HG02763 (cell line): Measurements from ENCODE around the gene ZFHX3.

Source experiments
- ATAC-seq: cut with Tn5 transposase; IDR thresholded peaks from one replicate; pipeline ENCODE4 v1.9.1; 2021; ENCODE audit warnings: mild to moderate bottlenecking, moderate library complexity; ENCODE audit not compliant: unreplicated experiment

ZFHX3 gene

DNA sequence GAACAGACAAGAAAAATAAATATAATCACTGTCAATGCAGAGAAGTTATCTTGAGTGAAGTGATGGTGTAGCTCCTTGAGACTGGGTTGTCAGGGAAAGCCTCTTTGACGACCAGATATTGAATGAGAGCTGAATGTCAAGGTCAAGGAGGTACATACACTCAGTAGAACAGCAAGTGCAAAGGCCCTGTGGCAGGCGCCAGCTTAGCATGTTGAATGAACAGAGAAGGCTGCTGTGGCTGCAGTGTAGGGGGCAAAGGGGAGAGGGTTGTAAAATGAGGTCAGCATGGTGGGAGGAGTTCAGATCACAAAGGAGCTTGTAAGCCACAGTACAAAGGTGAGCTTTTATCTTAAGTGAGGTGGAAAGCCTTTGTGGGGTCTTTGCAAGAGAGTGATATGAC is 111.5 kb downstream of the ZFHX3 start:
- no peak for ATAC-seq

DNA sequence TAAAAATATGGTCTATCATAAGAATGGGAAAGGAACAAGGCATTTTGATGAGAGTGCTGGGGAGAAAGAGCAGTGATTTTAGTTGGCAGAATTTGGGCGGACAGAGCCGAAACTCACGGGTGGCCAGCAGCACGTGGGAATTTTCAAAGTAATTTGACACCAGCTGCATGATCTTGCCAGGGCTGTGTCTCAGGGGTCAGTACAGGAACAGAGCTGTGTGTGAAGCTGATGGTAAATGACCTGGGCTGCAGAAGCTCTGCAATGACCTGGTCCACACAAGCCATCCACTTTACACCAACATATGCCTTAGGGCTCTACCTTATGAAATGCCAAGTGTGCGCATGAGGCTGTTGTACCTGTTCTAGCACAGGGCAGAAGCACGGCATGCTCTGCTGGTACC is 112.0 kb downstream of the ZFHX3 start:
- no peak for ATAC-seq

DNA sequence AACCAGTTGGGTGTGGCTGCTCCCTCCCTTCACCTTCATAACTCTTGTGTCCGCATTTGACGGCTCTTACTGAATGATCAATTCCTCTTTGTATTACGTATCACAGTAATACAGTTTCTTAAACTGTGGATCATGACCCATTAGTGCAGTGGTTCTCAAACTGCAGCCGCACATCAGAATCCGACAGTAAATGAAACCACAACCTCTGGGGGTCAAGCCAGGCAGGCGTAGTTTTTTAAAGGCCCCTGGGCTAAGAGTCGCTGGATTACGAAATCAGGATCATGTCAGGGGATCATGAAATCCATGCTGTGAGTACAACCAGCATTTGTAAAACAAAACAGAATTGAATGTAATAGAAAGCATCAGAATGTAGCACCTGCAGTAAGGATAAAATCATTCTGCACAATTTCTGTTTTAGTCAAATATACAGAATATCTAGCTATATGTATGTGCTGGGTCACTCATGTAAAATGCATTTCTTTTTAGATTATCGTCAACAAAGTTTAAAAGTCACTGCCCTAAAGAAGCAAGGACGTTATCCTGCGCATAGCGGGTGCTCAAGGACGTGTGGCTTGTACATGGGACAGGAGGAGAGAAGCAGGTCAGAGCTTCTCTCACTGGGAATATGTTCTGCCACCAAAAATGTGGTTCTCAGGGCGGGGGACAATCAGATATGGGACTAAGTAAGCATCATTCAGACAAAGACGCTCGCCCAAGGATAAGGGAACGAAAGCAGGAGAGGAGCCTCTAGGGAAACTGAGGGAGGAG is 113.1 kb downstream of the ZFHX3 start:
- no peak for ATAC-seq

DNA sequence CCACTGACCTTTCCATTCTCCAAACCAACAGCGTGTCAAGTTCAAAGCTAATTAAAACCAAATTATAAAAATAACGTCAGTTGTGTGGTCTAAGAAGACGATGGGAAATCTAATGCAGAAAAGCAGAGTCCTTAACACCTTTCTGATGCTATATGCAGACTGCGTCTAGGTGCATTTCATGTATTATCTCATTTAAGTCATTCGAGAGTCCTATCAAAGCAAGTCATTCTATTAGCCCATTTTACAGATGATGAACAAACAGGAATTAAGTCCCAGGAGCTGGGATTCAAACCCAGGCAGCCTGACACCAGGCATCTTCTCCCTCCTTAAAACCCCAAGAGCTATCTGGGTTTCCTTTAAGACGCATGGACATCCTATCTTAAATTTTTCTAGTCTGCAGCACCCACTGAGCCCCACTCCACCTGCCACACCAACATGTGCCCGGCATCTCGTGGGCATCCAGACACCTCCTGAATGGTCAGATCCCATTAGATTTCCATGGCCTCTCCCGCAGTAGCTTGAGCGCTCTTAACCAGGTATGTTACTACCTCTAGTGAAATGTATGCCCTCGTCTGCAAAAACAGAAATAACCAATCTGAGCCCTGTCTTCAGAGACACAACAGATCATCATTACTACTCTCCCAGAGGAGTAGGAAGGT is 115.1 kb downstream of the ZFHX3 start:
- ATAC-seq: no peak

DNA sequence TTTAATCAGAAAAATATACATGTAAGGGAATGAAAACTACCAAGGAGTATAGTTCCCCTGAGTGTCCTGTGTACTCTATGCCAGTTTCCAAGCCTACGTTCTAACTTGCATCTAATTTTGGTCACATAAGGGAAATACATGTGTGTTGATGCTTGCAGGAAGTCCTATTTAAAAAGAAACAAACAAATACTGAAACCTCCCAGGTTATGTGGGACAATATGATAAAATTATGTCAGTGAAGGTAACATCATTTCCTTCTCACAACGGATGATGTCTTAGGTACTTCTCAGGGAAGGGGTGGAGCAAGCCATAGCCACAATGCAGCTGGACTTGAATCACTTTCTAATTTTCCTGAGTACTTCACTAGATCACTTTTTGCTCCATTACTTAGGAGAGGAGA is 115.9 kb downstream of the ZFHX3 start:
- ATAC-seq: no peak

DNA sequence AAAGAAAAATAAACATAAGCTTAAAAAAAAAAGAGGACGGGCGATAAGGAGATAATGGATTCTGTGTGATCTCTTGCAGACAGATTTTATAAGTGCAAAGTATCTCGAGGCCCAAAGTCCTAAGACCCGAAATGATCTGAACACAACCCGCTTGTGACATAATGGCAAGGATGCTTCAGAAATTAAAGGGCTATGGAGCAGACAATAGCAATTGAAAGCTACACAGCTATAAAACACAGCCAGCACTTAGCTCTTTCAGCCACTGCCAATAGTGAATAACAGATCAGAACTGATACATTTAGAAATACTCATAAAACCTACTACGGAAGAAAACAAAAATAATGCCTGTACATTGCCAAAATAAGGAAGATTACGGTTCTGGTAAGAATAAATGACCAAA is 117.5 kb downstream of the ZFHX3 start:
- no peak for ATAC-seq

DNA sequence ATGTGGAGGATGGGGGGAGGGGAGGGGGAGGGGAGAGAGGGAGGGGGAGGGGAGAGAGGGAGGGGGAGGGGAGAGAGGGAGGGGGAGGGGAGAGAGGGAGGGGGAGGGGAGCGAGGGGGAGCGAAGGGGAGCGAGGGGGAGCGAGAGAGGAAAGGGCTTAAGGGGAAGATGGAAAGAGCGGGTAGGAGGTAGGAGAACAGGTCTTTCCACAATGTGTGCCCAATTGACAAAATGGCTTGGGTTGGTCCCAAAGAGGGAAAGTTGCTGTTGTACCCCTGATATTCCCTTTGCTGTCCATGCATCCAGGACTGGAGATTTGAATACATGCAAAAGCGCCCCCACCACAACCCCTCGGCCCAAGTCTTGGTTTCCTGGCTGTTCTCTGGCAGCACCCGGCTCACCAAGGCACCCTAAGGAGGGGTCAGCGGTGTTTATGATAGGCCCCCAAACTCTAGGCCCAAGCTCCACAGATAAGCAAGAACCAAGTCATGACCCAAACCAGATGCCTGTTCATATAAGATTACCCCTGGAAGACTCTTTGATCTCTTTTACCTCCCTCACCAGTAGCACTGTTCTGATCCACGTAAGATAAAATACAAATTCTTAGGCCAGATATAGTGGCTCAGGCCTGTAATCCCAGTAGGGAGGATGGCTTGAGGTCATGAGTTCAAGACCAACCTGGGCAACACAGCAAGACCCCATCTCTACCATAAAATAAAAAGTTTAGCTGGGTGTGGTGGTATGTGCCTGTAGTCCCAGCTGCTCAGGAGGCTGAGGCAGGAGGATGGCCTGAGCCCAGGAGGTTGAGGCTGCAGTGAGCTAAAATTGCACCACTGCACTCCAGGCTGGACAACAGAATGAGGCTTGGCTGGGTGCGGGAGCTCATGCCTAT is 119.6 kb downstream of the ZFHX3 start:
- no peak for ATAC-seq

DNA sequence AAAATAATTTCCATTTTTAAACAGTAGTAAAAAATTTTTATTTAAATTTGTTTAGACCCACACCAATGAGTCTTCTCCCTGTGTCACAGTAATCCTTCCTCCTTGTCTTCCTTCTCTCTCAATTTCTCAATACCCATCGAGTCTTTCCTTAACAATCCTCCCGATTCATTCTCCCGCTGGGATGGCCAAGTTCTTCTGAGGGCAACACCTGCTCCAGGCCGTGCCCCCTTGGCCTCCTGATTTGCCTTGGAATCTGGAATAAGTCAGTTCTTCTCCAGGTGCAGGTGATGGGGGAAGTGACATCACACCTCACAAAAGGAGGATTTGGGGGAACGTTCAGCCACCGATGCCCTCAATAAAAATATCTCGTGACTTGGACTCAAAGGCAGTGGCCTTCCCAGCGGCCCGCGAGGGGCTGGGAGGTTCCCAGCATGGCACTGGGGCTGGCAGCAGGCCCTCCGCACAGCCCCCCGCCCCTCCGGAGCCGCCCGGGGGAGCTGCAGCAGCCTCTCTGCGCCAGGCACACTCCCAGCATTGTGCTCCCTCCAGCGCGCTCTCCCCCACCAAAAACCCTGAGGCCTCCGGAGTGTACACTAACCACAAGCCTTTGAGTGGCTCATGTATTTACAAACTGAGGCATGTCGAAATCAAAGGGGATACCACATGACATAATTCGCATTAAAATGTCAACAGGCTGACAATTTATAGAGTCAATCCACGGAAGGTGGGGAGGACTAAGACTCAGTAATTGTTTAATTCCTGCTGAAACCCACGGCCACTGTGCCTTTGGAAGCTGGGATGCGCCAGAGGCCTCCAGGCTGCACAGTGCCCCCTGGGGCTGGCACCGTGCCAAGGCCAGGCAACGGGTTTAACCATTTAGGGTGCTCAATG is 120.5 kb downstream of the ZFHX3 start:
- ATAC-seq: no peak

DNA sequence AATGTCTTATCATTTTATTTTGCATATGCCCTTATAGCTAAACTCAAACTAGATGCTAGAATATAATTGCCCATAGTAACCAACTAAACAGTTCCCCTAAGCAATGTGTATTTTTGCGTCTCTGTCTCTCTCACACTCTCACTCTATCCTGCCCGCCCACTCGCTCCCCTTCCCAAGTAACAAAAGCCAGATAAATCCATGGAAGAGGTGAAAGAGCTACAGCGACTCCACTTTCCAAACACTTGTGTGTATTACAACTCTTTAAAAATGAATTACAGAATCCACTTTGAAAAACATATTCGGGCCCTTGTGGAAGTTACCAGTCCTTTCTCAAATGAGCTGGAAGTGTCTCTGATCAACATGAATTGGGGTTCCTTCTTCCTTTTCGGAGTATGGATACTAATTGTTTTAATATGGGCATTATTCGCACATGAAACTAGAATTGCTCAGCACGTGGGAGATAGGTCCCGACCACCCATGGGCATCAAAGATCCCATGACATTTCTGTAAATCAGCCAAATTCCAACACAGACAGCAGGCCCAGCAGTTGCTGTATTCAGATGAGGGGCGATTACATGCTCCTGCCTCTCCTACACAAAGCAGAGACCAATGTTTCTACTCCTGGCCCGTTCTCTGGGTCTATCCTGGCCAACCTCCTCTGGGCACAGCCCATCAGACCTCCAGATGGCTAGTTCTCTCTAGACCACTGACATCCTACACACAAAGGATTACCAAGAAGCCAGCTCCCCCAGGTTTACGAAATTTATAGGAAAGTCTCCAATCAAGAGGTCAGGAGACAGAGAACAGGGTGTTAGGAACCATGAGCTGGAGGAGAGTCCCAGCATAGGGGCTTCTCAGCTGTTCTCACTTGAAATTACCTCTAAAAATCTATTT is 121.5 kb downstream of the ZFHX3 start:
- no peak for ATAC-seq

DNA sequence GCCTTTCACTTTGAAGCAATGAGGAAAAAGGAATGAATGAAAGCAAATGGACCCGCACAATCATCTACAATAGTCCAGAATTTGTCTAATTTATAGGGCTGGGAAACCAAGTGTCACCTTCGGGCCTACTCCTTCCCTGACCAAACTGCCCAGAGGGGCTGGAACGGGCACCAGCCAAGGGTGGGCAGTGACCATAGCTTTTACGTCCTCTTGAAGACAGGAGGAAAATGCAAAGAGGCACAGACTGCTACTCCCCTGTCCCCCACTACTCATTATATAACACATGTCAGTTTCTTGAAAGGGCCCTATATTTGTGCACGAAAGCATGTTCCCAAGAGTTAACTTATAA is 122.3 kb downstream of the ZFHX3 start:
- ATAC-seq: no peak

DNA sequence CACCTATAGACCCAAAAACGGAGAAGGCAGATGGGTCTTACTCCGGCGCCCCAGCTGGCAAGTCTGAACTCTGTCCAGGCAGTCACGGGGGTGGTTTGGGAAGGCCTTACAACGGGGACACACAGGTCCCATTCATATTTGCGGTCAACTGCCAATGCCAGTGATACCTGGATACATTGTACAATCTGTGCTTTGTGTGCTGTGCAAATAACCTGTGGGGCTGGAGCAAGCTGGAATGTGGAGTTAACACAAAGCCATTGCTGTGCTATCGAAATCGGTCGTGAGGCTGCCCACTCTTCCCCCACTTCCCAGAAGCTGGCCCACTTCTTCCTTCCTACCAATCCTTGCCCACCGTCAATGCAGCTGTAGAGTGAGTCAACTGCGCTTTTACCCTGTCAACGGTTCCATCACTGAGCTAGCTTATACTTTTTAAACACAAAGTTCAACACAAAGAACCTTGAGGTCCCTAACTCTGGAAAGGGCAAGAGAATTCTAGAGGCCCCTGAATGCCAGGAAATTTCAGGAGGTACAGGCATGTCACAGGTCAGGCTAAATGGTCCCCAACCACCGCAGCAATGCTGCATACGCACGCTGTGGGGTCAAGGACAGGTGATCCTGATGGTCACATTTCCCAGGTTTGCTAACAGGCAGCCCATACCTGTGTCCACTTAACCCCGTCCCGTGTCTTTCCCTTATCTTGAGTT is 122.8 kb downstream of the ZFHX3 start:
- no peak for ATAC-seq

DNA sequence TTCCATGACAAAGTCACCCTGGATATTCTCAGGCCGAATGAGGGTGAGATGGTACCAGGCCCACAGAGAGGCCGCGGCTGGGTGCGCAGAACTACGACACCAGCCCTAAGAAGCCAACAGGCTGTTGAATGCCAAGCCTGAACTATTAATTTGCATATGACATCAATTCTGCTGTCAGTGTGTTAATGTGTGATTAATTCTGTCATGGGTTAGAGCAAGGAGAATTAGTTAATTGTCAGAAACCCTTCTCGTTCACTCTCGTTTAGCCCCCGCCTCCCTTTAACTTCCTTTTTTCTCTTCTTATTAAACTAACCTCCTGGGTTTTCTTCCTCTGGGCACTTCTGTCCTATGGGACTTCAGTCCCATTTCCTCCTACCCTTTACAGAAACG is 123.4 kb downstream of the ZFHX3 start:
- ATAC-seq: no peak

DNA sequence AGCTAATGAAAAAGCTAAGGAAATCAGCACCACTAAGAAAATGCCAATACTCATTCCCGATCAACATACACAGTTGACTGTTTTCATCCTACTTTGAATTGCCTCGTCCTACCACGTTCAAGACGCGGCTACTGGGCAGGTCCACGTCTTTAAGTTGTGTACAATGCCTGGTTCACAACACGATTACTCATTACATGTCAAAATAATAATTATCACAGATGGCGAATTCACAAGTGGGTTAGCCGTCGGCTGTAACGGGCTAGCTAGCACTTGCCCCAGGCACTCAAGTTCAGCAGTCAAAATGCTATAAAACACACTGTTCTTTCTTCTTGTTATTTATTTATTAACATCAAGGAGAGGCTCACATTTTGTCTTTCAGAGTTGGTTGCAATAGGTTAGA is 124.2 kb downstream of the ZFHX3 start:
- no peak for ATAC-seq

DNA sequence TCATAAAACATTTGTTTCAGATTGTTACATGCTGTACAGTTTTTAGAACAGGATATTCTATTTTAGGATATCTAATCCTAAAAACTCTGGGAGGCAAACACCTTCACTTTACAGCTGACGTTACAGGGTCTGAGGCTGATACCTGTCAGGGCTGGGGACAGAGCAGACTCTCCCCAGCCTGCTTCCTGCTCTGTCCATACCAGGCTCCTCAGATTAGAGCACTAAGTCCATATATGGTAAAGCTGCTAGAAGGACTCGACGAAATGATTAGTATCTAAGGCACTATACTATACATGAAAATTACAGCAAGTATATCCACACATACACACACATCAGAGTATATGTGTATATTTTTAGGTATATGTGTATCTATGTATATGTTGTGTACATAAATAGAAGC is 125.2 kb downstream of the ZFHX3 start:
- no peak for ATAC-seq

DNA sequence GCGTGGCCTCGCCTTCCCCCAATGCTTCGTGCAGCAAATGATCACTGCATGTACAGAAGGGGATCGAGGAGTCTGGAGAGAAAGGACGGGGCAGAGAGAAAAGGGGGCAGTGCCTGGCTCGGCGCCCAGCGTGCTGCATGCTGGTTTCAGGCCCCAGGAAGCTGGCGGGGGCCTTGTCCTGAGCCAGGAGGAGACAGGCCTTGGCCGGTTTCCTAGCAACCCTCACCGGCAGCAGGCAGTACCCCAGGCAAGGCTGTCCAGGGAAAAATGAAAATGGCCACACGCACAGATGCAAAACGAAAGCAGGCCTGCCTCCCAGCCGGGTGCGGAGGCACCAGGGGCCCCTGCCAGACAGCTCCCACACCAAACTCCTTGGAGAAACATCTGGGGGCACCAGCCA is 126.3 kb downstream of the ZFHX3 start:
- ATAC-seq: no peak

DNA sequence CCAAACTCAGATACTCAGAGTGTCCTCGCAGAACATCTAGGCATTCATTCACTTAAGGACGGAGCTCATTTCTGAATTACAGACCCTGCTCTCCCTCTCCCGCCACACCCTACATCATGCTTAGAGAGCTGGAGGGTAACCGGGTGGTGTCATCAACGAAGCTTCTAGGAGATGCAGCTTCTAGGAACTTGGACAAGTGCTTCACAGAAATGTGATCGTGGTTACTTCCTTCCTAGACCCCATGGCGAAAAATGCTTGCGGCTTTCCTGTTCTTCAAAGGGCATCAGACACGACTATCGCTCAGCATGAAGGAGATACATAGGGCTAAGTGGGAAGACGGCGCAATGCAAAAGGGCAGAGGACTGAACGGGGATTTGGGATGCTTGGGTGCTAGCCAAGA is 126.8 kb downstream of the ZFHX3 start:
- no peak for ATAC-seq

DNA sequence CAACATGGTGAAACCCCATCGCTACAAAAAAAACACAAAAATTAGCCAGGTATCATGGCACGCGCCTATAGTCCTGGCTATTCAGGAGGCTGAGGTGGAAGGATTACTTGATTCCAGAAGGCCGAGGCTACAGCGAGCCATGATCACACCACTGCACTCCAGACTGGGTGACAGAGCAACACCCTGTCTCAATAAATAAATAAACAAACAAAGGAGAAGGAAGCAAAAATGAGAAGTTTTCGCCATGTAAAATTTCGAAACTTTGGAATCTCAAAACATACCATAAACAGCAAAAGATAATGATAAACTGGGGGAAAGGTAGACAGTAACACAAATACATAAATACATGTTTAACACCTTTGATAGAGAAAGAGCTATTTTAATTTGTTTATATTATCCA is 130.9 kb downstream of the ZFHX3 start:
- no peak for ATAC-seq

DNA sequence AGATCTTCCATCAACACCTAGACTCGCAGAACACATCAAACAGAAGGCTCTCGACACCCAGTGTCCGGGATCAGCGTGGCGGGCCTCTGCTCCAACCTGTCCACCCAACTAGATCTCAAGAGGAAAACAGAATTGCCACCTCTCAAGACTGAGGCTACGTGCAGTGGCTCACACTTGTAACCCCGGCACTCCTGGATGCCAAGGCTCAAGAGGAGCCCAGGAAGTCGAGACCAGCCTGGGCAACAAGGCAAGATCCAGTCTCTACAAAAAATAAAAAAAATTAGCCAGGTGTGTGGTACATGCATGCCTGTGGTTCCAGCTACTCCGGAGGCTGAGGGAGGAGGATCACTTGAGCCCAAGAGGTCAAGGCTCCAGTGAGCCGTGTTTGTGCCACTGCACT is 132.6 kb downstream of the ZFHX3 start:
- no peak for ATAC-seq

DNA sequence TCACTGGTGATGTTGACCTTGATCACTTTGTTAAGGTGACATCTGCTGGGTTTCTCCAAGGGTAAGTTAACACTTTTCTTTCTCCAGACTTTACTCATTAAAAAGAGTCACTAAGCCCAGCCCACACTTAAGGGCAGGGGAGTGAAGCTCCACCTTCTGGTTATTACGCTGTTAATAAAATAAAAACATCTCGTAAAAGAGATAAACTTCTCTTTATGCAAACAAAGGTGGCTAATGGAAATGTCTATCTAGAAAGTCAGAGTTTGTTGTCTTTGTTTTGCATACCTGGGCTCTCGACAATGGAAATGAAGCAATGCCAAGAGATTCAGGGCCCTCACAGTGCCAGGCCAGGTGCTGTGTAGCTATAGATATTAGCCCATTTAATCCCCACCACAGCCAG is 134.4 kb downstream of the ZFHX3 start:
- no peak for ATAC-seq
